Measurements from ENCODE around the gene TNIP1.

TNIP1 gene

DNA sequence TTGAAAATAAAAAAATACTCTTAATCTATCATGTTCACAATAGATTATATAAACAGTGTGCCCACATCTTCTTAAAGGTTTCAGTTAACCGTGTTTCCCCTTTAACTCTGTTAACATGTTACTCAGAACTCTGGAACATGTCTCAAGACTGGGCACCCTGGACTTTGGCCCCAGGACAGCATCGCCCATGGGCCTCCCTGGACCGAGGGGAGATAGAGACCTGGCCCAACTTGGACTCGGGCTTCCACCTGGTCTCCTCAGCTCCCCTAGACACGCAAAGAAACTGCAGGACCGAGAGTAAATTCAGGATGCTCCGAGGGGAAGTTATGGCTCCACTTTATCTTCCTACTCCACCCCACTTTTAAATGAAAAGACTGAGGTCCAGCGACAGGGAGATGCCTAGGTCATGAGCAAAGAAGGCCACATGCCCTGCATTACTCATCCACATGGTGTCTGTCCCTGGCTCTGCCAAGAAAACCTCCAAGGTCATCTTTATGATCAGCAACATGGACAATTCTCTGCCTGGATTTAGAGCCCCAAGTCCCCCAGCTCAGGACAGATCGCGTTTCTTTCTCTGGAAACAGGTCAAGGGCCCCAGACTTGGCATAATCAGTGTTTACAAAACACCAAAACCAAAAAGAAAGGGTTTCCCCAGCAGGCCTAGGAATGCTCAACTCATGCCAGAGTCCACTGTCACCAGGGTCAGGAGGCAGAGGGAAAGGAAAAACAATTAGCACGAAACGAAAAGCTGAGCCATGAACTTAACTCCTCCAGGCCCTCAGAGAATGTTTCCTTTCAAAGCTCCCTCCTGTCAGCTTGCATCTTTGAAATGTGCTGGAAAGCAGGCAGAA, 43.0 kb downstream of the TNIP1 start:
- DNase-seq: no peak

DNA sequence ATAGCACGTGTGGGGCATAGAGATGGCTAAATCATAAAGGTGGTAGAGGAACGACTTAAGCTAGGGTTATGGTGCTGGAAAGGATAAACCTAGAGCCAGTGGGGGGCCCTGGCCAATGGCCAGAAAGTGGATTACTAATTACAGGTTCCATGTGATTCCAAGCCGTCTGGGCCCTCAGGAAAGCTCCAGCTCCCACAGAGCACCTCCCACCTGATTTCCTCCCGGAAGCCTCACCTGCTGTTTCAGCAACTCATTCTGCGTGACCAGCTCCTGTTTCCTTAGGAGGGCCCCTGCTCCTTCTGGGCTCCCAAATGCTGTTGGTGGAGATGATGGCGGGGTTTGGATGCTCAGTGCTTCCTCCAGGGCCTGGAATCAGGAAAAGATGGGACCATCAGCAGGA, 44.3 kb downstream of the TNIP1 start:
- no peak for DNase-seq

DNA sequence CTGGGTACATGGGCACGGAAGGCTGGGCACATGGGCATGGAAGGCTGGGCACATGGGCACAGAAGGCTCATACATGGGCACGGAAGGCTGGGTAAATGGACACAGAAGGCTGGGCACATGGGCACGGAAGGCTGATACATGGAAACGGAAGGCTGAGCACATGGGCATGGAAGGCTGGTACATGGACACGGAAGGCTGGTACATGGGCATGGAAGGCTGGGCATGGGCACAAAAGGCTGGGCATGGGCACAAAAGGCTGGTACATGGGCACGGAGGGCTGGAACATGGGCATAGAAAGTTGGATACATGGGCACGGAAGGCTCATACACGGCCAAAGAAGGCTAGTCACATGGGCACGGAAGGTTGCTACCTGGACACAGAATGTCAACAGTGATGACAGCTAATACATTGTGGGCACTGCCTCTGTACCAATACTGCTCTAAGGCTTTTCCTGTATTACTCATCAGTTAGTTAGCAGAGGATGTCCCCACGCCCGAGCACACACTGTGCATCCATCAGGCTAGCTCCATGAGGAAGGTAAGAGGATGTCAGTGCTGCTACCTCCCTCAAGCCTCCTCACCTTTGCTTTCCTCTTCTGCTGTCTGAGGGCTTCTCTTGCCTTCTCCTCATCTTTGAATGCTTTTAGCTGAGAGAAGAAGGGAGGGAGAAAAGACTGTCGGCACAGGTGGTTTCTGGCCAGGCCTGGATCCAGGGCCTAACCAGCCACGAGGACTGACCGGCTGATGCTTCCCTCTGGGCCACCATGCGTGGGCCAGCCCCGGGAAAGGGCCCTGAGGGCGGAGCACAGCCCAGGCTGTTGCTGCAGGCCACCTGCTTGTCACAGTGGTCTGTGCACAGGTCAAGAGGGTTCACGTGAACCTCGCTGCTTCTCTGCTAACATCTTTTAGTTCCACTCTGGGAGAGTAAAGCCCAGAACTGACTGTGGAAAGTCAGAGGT, 46.1 kb downstream of the TNIP1 start:
- DNase-seq: no peak

DNA sequence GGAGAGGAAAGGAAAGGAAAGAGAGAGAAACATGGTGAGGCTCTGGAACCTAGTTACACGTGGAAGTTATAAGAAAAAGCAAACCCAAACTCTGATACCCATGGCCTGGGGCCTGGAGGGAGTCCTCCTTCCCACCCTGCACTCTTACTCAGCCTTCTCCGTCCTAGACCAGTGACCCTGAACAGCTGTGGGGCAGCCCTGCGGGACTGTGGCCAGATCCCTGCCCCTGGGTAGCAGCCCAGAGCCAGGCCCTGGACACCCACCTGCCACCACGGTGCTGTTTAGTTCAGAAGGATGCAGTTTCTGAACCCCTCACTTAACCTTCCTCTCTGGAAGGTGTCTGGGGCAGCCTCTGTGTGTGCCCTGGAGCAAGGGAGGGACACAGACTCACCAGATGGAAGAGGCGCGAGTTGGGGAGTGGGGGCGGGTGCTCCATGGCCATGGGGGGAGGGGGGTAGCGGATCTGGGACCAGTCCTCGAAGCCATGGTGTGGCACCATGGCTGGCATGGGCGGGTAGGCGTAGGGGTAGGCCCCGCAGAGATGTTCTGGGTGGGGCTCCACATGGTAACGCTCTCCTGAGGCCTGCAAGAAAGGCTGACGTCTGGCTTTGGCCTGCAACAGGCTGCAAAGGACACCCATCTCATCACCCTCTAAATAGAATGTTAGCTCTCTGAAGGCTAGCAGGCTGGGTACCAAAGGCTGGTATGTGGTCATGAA, 47.5 kb downstream of the TNIP1 start:
- no peak for DNase-seq

DNA sequence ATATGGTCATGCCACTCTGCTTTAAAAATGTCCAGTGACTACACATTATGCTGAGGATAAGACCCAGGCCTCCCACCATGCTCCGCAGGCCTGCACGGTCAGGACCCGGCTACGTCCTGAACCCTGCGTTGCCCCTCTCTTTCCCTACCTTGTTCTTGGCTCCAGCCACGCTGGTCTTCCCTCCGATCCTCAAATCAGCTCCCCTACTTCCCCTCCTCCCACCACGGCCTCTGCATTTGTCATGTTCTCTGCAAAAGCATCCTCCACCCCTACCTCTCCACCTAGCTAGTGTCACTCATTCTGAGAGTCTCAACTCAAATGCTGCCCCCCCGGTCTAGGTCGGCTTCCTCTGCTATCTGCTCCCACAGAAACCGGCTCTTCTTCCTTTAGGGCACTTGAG, 49.3 kb downstream of the TNIP1 start:
- DNase-seq: no peak

DNA sequence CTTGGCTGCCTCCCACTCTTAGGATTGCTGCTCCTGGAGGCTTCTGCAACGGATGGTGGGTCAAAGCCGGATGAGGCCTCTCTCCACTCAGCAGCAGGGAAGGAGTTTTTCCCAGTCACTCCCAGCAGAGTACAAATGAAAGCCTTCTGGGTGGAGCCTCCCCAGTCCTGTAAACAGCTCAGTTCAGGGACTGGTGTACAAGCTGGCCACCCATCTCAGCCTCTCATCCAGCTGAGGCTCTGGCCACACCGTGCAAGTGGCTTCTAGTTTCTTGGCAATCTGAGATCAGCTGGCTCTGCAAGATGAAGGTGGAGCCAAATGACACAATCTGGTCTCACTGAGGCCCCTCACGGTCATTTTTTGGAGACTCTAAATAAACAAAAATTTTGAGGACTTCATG, 50.5 kb downstream of the TNIP1 start:
- DNase-seq: no peak

DNA sequence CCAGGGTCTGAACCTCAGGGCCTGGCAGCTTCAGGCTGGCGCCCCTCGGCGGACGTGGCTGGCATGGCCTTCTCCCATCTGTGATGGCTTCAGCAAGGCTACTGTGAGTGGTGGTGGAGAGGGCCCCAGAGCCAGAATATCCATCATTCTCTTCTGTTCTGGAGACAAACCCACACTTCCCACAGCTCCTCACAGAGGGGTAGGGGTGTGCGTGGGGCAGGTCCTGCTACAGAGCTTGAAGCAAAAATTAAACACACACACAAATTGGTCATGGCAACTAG, 50.8 kb downstream of the TNIP1 start:
- no peak for DNase-seq

DNA sequence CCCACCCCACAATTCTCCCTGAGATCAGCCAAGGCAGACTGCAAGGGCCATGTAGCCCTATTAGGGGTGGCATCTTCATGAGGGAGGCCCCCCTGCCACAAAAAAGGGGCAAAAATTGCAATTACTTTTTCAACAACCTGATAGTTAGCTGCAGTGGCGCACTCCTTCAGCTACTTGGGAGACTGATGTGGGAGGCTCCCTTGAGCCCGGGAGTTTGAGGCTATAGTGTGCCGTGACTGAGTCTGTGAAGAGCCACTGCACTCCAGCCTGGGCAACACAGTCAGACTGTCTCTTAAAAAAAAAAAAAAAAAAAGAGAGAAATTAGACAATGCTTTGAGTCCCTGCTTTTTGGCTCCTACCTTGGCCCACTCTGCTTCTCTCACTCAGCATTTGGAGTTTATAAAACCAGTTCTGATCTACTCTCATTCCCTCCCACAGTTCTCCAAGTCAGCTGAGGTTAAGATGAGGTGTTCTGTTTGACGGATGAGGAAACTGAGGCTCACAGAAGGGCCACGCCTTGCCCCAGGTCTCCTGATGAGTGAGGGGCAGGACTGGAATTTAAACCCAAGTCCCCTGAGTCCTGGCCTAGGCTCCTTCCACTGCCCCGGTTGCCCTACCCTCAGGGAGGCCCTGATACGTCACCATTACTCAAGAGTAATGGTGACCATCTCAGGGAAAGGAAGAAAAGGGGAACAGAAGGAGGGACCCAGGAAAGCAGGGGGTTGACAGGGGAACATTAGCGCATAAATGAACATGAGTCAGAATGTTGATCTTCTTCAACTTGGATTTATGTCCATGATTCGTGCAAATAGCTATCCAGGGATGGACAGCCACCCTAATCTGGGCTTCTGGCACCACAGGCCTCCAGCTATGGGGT, 51.4 kb downstream of the TNIP1 start:
- DNase-seq: no peak

DNA sequence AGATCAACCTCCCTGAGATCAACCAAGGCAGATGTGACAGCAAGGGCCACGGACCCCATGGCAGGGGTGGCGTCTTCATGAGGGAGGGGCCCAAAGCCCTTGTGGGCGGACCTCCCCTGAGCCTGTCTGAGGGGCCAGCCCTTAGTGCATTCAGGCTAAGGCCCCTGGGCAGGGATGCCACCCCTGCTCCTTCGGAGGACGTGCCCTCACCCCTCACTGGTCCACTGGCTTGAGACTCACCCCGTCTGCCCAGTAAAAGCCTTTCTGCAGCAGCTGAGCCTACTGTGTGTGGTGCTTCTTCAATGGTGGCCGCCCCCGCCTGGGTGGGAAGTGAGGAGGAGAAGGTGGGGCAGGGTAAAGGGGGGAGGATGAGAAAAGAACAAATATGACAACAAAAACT, 52.1 kb downstream of the TNIP1 start:
- DNase-seq: no peak

DNA sequence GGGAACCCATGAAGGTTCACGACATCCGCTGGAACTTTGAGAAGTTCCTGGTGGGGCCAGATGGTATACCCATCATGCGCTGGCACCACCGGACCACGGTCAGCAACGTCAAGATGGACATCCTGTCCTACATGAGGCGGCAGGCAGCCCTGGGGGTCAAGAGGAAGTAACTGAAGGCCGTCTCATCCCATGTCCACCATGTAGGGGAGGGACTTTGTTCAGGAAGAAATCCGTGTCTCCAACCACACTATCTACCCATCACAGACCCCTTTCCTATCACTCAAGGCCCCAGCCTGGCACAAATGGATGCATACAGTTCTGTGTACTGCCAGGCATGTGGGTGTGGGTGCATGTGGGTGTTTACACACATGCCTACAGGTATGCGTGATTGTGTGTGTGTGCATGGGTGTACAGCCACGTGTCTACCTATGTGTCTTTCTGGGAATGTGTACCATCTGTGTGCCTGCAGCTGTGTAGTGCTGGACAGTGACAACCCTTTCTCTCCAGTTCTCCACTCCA, 52.8 kb downstream of the TNIP1 start:
- no peak for DNase-seq

DNA sequence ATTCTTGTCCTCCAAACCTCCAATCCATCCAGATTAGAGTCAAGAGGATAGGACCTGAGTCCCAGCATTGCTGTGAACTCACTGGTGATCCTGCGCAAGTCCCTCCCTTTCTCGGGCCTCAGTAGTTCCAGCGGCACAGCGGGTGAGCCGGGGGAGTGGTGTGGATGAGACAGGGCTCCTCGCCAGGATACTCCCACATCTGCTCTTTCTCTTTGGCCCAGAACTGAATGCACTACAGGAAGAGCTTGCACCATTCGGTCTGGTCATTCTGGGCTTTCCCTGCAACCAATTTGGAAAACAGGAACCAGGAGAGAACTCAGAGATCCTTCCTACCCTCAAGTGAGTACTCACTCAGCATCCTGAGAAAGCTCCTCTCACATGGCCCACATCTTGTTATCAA, 54.2 kb downstream of the TNIP1 start:
- no peak for DNase-seq

DNA sequence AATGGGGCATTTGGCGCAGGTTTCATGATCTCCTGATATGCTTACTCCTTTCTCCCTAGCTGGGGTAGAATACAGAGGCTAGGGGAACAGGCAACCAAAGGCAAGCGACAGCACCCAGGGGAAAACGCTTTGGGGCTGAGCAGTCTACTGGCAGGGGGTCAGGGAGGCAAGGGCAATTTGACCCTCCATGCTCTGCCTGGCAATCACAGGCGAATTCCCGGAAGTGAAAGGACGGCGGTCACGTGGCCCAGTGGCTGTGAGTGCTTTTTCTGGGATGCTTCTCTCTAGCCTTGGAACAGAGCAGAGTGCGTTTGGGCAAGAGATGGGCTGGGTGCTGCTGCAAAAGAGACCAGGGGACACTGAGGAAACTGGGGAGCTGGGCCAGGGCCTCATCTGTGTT, 54.7 kb downstream of the TNIP1 start:
- DNase-seq: no peak

DNA sequence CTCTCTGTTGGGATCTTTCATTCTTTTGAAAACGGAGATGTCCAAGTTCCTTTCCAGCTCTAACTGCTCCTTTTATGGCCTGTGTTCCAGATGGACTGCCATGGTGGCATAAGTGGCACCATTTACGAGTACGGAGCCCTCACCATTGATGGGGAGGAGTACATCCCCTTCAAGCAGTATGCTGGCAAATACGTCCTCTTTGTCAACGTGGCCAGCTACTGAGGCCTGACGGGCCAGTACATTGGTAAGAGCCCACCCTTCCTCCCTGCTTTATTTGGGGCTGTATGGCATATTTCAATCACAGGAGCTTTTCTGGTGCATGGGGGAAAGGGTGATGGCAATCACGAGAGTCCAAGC, 55.6 kb downstream of the TNIP1 start:
- DNase-seq: no peak

DNA sequence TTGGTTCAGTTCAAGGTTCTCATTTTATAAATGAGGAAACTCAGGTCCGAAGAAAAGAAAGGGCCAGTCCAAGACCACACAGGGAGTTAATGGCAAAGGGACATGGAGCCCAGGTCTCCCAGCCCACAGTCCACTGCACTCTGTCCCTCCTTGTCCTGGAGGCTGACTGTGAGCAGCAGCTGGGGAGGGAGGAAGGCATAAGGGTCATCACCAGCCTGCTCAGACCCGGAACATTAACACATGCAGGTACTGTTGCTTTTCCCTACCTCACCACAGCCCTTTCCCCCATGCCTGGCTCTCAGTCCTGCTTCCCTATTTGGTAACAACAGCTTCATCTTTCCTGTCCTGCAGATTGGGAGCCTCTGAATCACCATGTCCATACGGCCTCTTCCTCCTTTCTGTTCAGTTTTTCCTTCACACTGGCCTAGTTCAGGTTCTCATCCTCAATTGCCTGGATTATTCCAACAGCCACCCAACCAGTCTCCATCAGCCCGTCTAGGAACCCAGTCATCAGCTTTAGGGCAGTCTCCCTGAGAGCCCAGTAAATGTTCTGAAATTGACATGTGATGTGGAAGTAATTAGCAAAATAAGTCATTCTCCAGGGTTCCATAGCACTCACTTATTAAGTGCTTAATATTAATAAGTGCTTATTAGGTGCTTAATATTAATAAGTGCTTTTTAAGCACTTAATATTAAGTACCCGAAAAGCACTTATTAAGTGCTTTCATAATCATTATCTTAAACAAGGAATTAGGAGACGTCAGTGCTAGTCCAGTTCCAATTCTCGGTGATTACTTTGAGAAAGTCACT, 56.2 kb downstream of the TNIP1 start:
- no peak for DNase-seq

DNA sequence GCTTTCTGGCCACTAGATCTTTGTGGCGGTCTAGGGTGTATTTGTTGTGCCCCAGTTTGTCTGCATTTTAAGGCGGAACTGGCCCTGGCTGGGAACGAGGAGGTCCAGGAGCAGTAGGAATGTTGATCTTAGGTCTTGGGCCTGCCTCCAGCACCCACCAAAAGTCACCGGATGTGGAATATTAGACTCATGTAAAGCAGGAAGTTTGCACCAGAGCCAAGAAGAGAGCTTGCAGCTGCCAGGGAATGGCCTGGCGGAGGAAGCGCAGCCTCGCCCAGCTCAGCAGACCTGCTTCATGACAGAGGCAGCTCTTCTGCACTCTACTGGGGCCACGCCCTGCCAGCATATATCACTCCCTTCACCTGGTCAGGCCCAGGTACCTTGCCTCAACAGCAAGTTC, 57.2 kb downstream of the TNIP1 start:
- DNase-seq: no peak

DNA sequence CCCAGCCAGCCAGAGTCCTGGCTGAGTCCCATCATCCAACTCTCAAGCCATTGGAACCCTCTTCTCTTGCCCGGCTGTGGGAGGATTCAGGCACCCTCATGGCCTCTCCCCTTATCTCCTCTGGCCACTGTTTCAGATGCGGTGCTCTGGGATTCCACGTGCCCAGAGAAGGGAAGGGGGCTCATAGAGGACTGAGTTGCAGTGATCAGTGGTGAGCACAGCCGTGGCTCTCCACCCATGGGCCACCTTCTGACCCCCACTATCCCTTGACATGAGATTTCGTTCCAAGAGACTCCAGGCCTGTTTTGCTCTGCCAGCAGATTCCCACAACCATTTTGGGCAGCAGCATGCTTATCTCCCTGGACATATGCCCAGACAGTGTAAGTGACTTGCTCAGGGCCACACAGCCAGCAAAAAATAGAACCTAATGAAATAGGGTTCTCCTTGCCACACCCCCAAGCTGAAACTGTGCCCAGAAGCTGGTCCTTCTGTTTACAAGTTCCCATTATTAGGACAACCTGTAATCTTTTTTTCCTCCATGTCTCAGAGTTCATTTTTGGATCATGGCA, 57.7 kb downstream of the TNIP1 start:
- DNase-seq: no peak

DNA sequence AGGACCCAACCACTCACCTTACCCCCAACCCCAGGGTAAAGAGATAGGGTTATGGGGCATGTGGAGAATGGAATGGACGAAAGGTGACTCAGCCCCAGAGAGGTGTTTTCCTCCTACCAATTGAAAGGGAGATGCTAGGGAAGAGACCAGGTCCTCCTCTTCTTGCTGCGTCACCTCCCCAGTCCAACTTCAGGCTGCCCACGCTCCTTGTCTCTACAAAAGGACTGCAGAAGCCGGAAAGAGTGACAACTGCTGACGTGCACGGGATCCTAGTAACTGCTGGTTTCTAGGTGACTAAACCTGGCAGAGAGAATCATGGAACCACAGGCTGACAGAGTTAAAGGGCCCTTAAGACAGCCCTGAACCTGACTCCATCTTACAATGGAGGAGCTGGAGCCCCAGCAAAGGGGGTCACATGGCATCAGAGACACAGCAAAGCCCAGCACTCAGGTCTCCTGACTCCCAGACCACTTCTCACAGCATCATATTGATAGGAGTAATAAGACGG, 58.3 kb downstream of the TNIP1 start:
- no peak for DNase-seq

DNA sequence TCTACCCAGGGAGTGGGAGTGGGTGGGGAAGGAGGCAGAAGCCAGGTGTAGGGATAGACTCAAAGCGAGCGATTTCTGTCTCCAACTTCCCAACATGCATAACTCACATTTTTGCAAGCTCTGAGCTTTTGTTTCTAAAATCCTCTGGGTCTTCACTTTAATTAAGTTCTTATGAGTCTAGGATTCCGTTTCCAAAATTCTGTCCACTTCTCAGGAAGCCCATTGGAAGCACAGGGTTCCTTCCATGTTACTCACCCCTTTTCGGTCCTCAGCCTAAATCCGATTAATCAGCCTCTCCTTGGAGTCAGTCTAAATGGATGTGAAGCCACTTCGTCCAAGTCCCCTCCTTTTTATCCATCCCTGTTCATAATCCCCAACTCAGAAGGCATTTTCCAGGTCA, 59.1 kb downstream of the TNIP1 start:
- no peak for DNase-seq

DNA sequence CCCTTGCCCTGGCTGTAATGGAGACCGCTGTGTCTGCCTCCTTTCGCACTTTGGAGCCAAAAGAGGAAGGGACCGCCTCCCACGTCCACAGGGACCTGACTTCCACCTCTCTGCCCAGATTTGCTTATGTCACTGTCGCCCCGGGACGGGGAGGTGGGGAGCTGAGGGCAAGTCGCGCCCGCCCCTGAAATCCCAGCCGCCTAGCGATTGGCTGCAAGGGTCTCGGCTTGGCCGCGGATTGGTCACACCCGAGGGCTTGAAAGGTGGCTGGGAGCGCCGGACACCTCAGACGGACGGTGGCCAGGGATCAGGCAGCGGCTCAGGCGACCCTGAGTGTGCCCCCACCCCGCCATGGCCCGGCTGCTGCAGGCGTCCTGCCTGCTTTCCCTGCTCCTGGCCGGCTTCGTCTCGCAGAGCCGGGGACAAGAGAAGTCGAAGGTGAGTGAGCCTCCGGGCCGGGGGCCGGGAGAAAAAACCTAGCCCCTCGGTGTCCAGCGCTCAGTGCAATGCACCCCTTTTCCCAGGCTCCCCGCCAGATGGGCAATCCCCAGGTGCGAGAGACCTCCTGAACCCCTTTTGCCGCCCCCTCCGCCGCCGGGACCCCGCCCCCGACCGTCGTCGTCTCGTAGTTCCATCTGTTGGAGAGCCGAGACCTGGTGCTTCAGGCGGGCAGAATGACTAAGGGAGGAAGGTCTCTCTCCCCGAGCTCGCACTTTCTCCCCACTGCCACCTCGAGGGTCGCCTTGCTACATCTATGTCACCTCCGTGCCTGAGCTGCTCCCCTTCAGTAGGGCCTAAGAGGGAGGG, 60.3 kb downstream of the TNIP1 start, which contains the start of gene GPX3:
GPX3 (plus strand) TSS at position 288 of the 807 bp plus-strand sequence; CDS start at position 352, 64 bp downstream.
- DNase-seq: no peak

DNA sequence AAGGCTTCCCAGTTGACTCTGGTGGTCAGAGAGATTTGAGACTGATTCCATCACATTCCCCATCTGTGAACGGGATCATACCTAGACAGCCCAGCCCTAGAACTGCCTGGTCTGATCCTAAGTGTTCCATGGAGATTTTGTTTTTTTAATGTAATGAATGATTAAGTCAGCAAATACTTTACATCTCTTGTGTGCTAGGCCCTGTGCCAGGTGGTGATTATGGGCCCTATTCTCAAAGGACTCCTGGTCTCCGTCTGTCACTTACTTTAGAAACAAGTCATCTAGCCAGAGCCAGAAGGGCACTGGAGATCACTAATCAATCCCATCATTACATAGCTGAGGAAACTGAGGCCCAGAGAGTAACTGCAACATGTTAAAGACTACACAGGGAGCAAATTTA, 61.5 kb downstream of the TNIP1 start:
- DNase-seq: no peak

Data from GDM1 (cell line).